NCI-H82 treated with DMSO at 0.1 percent for 48 hours (cell line): ENCODE measurements around the gene ETF1.
"Not testable (repeated sequence)": the region's sequence is repeated elsewhere in the genome, so short reads cannot be mapped to it uniquely, and the experiment has no call there.

Experiments
- DNase-seq: peaks from one replicate; lab custom pipeline; 2025; ENCODE audit not compliant: unreplicated experiment; lab: John Stamatoyannopoulos, UW

ETF1 gene

GRCh38 chr5:138529812-138530211, 13.2 kb downstream of the ETF1 start:
- DNase-seq, result no peak

DNA sequence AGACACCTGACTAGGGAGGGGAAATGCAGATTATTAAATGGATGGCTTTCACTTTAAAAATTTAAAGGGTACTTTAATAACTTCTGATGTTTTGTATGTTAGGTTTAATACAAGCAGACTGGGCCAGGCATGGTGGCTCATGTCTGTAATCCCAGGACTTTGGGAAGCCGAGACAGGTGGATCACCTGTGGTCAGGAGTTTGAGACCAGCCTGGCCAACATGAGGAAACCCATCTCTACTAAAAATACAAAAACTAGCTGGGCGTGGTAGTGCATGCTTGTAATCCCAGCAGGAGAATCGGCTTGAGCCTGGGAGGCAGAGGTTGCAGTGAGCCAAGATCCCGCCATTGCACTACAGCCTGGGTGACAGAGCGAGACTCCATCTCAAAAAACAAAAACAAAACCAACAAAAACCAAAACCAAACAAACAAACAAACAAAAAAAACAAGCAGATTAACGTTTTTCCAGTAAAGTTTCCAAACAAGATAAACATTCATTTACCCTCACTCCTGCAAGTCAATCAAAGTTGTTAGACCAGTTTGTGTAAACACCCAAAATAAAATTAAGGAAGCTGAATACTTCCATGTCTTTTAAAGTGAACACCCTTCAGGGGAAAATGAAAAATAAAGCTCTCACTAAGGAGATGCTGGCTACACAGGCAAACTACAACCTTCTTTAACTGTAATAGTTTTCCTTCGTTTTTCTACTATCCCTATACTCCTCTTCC, 14.1 kb downstream of the ETF1 start:
- DNase-seq, result no peak

- DNase-seq, result no peak
Measured at GRCh38 chr5:138528208-138528607, 14.8 kb downstream of the ETF1 start.

DNA sequence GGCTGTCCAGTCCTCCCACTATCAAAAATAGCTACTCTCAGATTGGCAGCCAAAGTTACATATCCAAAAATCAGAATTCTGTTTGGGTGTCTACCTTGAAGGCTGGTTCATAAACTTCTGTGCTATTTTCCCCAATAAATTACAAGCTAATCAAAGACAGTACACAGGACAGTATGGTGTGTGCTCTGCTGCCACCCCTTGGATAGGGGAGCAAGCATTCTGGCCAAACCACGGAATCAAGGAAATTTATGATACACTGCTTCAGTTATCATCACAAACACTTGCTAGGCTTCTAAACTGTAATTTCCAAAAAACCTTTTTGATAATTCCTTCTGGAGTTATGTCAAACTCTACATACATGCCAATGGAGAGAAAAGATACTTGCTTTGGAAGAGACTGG, 15.9 kb downstream of the ETF1 start:
- no peak for DNase-seq

DNA sequence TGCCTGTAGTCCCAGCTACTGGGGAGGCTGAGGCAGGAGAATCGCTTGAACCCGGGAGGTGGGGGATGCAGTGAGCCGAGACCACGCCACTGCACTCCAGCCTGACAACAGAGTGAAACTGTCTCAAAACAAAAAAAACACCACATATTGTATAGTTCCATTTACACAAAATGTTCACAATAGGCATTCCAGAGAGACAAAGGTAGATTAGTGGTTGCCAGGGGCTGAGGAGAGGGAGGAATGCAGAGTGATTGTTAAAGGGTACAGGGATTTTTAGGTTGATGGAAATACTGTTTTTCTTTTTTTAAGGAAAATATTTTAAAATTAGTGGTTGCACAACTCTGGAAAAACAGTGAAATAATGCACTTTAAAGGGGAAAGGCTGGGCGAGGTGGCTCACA, 19.6 kb downstream of the ETF1 start:
- no peak for DNase-seq

- no peak for DNase-seq
Measured at GRCh38 chr5:138520971-138521370, 22.1 kb downstream of the ETF1 start.

- DNase-seq, result no peak
Measured at GRCh38 chr5:138517437-138517836, 25.6 kb downstream of the ETF1 start.

GRCh38 chr5:138515556-138516245, 27.3 kb downstream of the ETF1 start:
- no peak for DNase-seq

DNA sequence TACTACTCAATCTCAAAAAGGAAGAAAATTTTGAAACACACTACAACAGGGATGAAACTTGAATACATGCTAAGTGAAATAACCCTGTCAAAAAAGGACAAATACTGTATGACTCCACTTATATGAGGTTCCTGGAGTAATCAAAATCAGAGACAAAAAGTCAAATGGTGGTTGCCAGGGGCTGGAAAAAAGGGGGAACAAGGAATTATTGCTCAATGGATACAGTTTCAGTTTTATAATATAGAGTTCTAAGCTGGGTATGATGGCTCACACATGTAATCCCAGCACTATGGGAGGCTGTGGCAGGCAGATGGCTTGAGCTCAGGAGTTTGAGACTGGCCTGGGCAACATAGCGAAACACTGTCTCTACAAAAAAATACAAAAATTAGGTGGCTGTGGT, 29.0 kb downstream of the ETF1 start:
- DNase-seq, result no peak

- DNase-seq, result no peak
Measured at GRCh38 chr5:138508958-138509357, 34.1 kb downstream of the ETF1 start.

GRCh38 chr5:138507485-138507884, 35.6 kb downstream of the ETF1 start:
- DNase-seq, result not testable (repeated sequence)

DNA sequence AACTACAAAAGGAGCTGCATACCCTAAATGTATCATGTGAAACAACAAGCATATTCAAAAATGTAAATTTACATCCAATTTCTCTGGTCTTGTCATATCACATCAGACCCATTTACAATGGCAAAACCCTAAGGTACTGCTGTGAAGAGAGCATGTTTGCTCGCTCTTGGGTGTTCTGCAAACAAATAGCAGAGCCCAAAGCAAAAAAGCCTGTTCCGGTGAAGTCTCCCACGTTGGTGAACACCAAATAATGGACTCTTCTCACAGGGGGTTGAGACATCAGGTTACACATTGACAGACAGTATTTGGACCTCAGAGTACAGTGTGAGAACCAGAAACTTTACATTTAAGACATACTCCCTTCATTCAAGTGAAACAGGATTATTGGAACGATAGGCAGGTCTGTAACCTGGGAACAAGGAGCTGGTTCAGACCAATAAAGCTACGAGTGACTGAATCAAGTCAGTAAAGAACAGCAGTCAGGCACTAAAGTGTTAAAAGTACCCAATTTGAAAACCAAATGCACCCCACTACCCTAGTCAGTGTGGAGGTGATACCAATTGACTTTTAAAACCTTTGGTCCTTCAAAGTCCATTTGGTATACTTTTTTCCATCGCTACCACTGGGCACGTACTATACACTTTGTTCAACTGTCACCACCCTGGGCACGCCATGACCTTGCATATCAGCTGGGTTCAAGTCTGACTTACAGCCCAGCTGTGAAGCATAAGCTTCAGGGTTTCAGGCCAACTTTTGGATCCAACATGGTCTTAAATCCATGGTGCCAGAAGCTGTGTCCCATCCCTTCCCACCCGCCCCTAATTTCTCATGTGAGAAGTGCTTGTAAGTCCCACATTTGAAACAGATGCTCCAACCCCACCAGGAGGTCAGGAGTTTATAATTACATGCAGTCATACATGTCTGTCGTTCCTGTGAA, 36.4 kb downstream of the ETF1 start:
- no peak for DNase-seq

- DNase-seq, result no peak
Measured at GRCh38 chr5:138504799-138505198, 38.2 kb downstream of the ETF1 start.

DNA sequence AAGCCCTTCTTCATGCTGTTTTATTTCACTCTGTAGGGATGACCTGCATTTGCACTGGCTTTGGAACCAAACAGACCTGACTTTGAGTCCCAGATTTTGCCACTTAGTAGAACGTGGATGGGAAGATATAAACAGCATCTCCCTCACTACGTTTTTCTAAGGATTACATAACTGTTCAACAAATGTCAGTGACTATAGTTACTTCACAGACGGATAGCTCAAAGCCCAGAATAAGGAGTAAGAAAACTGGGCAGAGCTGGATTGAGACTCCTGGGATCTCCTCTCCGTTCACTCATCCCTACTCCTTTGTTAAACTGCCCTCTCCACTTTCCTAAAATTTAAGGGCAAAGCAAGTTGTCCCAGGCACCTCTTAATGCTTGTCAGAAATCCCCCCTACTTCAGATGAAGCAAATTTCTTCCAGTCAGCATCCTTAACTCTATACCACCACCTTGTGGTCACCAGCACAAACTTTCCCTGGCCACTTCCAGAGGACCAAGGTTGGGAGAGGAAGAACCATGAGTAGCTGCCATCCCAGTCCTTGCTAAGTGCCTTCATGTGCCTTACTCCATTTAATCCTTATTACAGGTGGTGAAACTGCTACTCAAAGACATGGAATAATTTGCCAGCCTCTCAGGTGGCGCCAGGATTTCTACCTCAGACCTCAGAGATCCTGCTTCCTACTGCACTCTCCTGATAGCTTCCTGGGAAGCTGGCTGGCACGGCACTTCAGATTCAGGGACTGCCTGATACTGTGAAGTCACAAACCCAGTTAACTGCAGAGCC, 39.4 kb downstream of the ETF1 start:
- peak; percentile 70 for DNase-seq

GRCh38 chr5:138502521-138502920, 40.5 kb downstream of the ETF1 start:
- no peak for DNase-seq

DNA sequence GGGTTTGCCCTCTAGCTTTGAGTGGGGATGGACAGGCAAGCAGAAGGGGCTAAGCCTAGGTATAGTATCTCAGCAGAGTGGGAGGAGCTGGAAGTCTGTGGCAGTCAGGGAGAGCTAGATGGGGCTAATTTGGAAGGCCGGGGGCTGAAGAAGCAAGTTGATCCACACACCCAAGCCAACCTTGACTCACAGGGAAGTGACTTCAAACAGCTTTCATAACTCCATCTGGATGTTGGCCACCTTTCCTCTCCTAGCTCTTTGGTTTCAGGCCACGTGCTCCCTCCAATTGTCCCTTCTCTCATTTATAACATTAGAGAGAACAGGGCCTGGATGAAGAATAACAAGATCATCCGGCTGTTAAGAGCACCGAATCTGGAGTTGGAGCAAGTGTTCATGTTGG, 40.9 kb downstream of the ETF1 start:
- no peak for DNase-seq

GRCh38 chr5:138498376-138498775, 44.7 kb downstream of the ETF1 start:
- DNase-seq, result no peak

DNA sequence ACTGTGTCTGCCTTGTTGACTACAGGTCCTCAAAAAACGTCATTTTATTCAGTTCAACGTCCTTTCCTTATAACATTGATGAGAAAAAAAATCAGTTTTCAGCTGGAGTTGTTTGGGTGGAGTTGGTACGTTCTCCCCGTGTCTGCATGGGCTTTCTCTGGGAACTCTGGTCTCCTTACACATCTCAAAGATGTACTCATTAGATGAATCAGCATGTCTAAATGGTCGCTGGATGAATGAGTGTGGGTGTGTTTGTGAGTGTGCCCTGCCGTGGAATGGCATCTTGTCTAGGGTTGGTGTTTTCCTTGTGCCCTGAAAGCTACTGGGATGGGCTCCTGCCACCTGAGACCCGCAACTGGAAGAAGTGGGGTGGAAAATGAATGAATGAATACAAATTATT, 47.7 kb downstream of the ETF1 start:
- no peak for DNase-seq

DNA sequence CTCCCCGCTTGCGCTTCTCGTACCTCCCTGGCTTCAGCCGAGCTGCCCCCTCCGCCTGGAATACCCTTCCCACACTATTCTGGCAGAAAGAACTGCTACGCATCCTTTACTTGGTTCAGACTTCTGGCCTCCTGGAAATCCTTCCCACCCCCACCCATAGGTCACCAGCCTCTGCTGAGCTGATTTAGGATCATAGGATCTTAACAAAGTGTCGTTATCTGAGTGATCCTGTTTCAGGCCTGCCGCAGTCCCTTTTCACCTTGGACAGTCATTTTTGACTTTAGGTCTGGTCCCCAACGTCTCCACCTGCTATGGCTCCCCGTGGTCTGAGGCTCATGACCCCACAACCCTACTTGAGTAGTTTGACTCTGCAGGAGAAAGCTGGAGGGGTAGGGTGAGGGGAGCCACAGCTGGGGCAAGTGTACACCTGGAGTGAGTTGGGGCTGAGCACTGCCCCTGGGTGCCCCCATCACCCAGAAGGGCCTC, 50.4 kb downstream of the ETF1 start:
- no peak for DNase-seq

DNA sequence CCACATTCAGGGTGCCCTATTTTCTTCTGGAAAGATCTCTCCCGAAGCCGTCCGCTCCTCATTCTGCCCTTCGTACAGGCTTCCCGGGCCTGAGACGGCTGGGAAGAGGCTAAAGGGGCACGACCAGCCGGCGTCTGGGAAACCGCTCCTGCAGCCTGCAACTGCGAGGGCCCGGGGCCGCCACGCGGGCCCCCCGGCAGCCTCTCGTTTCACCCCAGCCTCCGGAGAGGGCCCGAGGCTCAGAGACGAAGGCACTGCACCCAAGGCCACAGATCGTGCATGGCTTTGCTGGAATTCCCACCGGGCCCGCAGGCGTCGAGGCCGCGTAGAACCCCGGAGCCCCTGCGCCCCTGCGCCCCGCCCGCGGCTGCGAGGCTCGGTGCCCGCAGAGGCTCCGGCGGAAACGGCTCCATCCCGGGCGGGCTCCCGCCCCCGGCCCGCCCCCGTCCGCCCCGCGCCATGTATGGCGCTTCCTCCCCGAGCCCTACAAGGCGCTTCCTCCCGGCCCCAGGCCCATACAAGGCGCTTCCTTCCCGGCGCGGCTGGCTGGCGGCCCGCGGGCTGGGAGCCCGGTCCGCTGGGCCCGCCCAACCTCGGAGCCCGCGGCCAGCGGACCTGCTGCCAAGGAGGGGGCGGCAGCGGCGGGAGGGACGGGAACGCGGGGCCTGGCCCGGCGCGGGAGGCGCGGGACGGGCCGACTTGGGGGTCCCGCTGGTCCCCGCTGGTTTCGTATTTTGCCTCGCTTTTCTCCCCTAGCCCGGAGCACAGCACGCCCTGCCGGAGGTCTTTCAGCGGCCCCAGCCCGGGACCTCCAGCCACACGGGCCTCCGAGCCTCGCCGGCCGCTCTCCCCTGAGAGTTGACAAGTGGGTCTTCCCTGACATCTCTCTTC, 51.1 kb downstream of the ETF1 start:
- DNase-seq, result peak; percentile 4
